NCI-H1694 (cell line): Measurements from ENCODE around the gene CAT.

ENCODE experiments used
- DNase-seq: peaks from one replicate; lab custom pipeline; 2025; lab: John Stamatoyannopoulos, UW

CAT gene

DNA sequence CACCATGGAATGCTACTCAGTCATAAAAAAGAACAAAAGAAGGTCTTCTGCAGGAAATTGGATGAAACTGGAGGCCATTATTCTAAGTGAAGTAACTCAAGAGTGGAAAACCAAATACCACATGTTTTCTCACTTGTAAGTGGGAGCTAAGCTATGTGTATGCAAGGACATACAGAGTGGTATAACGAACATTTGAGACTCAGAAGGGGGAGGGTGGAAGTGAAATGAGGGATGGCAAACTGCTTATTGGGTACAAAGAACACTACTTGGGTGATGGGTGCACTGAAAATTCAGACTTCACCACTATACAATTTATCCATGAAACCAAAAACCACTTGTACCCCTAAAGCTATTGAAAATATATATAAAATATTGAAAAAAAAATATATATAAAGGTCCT is 13.4 kb upstream of the CAT start:
- no peak for DNase-seq

DNA sequence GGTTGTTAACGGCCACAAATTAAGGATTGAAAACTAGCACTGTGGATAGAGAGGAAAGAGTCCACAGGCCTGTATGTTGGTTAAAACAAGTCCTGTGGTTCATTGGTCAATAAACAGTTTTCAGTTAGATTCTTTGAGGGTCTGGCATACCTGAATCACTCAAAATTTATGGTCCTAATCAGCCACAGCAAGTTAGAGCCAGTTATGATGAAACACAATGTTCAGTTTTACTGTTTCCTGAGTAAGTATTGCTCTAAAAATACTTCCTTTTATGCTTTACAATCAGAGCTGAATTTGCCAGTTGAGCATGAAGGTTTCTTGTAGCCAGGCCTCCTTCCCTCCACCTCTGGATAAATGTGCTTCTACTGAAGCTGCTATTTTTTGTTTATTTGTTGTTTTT is 12.9 kb upstream of the CAT start:
- DNase-seq: no peak

DNA sequence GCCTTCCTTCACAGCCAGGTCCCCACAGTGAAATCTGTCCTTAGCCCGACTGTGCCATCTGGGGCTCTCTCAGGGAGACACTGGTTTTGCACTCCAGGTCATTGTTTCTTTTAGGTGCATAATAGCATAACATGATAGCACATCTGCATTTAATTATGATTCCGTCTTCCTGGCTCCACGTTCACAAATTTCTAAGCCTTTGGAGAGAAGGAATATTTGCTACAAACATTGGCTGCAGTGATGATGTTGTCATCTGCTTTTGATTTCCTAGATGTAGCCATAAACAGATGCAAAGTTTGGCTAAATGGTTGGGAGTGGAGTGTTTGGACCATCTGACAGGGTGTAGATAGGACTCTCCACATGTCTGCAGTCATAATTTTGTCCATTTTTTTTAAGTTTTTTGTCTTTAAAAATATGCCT is 12.0 kb upstream of the CAT start:
- DNase-seq: no peak

DNA sequence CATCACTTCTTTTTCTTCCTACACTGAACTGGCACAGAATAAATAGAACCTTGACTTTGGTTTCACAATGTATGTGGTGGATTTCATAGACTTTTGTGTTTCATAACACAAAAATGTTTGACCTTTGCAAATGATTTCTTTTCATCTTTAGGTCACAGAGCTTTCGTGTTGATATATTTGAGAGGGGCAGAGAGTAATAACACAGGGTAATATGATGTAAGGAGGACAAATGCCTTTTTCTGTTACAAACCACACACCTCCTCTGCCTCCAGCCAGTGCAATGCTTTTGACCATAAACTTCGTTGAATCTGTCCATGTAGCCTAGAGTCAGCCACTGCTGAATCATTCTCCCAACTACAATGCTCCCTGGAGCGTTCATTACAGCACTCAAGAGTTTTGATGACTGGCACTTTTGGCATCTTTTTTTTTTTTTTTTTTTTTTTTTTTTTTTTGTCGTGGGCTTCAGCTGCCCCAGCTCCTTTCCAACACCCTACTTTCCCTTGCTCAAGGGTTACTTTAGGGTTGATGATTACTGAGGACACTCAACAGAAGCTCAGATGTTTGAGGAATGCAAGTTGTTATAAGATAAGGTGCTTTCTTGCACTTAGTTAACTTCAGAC is 11.4 kb upstream of the CAT start:
- no peak for DNase-seq

DNA sequence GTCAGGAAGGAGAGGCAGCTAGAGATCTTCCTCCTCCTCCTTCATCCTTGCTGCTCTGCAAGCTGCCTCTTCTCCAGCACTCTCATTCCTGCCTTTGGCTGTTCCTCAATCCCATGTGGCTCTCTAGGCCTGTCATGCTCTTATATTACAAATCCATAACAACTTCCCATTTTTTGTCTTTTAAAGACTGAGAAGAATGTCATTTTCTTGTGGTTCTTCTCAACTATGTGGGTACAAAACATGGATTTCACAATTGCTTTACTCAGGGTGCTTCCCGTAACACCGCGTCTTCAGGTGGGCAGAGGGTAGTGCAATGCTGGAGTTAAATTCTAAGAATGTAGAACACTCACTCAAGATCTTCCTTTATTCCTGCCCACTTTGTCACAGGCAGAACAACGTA is 6.8 kb upstream of the CAT start:
- DNase-seq: no peak

DNA sequence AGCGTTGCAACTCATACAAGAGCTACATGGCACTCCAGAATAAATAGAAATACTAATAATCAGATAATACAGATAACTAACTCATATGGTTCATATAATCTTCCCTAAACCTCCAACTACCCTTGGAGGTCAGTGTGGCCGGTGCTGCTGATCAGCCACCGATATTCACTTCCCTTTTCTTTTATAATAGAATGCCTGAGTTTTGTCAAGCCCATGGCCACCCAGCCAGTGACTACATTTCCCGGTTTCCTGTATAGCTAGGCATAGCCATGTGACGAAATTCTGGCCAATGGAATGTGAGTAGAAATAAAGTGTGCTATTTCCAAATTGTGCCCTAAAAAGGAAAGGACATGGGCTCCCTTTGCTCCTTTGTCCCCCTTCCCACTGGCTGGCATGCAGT is 5.9 kb upstream of the CAT start:
- DNase-seq: no peak

DNA sequence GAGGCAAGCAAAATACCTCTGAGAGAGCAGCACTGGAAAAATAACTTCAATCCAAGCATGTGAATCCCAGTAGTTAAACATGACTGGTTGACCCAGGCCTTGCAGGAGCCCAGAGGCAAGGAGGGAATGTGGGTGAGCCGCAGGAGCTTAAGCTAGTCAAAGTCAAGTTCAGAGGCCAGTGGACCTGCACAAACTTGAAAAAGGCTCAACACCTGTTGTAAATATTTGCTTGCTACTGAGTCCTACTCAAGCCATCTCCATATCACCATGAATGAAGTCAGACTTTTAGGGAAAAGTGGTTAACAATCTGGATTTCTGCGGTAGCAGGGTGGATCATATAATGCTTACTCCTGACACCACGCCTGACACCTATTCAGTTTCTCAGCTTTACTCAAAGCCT is 4.8 kb upstream of the CAT start:
- DNase-seq: no peak

DNA sequence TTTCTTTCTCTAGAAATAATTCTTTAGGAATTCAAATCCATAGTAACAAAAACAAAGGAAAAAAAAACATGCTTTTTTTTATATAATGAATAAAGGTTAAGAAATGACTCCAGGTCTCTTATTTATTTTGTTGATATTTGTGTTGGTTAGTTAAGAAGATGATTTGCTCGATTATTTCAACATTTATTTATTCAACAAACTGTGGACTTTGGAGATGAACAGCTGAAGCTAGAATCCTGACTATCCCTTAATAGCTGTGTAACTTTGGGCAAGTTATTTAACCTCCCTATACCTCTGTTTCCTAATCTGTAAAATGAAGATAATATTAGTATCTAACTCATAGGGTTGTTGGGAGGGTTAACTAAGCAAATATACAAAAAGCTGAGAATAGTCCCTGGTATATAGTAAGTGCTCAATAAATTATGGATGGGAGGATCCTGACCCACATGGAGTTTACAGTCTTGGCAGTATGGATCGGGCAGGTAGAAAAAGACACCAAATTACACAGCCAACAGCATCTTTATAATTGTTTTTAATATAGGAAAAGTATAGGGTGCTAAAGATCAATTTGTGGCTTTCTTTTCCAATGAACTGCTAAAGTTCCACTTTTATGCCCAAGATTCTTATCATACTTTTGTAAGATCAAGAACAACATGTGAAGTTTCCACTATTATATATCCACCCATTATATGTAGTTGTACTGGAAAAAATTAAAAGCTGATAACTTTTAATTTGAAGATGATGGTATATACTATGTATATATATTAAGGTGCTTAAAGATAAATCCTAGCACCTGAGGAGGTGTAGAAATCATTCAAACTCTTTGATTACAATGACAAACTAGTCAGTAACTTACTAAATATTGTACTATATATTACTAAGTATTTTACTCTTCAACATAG is 1.3 kb upstream of the CAT start:
- DNase-seq: no peak

DNA sequence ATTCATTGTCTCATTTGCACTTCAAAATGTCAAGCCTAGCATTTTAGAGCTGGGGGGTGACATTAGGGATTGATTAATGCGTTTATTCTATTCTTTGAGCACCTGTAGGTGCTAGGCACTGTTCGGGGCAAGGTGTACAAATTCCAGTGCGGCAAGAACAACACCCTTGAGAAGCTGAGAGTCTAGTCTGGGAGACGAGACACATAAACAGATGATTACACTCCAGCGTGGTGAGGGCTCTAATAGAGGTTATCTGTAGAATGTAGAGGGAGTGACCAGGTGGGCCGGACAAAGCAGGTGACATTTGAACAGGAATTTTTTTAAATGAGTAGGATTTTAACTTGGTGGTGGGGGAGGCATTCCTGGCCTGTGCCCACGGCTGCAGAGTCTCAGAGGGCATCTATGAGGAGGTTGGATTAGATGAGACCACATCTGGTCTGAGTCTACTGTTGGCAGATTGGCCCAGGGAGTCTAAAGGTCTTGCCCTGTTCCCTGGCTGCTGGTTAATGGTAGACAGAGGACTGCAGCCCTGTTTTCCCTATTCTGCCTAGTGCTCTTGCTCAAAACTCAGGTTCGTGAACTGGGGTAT is 970 bp downstream of the CAT start:
- no peak for DNase-seq

DNA sequence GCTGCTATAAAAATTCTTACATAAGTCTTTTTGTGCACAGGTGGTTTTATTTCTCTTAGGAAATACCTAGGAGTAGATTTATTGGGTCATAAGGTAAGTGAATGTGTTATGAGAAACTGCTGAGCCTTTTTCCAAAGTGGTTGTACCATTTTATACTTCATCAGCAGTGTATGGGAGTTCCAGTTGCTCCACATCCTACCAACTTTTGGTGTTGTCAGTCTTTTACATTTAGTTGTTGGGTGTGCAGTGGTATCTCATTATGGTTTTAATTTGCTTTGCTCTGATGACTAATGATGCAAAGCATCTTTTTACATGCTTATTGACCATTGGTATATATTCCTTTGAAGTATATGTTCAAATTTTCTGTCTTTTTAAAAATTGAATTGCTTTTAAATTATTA is 3.1 kb downstream of the CAT start:
- DNase-seq: no peak

DNA sequence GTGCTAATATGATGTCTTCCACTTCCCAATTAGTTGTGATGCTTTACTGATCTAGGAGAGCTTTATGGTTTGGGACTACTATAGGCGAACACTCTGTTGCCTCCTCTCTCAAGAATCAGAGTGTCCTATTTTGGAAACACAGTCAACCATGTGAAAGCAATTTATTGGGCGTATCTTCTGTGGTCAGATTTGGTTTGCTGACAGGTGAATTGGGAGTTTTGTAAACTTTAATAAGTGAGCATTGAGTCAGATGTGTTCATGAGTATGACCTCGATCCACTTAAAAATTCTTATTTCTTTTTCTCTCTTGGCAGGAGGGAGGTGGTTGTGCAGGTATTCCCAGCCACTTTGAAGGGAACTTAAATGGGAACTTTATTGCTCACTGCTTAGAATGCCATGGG is 4.4 kb downstream of the CAT start:
- no peak for DNase-seq

DNA sequence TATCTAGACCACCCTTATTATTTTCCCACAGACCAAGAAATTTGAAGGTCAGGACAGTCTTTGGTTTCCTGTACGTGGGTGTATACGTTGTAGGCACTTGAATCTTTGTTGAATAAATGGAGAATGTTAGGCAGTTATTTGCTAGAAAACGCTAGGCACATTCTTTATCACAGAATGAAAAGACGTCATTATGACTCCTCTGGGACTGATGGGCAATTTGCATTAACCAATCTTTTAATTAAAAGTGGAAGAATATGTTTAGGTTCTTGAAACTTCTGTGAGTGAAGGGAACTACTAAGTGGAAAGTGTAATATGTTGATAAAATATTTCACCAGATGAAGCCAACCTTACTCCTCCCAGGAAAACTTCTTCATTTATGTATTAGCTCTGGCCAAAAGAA is 5.7 kb downstream of the CAT start:
- no peak for DNase-seq

DNA sequence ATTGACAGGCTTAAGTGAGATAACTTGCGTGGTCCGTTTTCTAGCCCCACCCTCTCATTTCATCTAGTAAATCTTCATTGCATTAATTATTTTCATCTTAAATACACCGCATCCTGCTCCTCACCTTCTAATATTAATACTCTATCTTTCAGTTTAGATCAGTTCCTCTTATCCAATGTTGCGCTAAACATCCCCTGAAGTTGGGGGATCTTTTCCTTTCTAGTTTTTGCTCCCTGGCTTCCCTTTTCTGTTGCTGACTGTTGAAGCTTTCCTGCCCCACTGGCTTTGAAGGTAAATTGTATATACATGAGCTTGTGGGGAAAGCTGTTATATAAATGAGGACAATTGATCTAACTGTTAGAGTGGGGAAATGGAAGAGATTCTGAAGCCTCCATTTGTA is 7.2 kb downstream of the CAT start:
- no peak for DNase-seq

DNA sequence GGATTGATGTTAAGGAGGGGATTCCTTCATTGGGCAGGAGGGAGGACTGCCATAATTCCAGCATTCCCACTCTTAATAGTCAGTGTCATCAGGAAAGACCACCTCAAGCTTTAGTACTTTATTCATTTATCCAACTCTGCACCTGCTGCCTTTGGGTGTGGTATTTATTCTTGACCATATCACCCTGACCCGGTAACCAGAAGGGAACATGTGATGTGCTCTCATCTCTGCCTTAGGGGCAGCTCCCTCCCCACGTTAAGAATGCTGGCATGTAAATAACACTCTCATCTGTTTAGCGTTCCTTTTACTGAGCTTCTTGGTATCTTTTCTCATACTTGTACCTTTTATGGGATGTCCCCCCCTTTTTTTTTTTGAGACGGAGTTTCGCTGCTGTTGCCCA is 7.7 kb downstream of the CAT start:
- no peak for DNase-seq

DNA sequence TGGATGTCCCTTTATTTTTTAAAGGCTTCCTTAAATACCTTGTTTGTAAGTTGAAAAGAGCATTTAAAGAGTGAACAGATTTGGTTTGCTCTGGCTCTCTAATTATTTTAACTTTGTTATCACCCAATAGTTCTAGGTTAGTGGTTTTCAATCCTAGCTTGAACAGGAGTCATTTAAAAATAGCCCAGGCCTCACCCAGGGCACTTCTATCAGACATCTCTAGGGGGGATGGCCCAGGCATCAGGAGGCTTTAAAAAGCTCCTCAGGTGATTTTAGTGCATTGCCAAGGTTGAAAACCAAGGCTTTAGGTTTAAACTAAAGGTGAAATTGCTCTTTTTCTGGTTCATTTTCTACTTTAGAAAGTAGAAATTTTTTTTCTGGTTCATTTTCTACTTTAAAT is 8.3 kb downstream of the CAT start:
- no peak for DNase-seq

DNA sequence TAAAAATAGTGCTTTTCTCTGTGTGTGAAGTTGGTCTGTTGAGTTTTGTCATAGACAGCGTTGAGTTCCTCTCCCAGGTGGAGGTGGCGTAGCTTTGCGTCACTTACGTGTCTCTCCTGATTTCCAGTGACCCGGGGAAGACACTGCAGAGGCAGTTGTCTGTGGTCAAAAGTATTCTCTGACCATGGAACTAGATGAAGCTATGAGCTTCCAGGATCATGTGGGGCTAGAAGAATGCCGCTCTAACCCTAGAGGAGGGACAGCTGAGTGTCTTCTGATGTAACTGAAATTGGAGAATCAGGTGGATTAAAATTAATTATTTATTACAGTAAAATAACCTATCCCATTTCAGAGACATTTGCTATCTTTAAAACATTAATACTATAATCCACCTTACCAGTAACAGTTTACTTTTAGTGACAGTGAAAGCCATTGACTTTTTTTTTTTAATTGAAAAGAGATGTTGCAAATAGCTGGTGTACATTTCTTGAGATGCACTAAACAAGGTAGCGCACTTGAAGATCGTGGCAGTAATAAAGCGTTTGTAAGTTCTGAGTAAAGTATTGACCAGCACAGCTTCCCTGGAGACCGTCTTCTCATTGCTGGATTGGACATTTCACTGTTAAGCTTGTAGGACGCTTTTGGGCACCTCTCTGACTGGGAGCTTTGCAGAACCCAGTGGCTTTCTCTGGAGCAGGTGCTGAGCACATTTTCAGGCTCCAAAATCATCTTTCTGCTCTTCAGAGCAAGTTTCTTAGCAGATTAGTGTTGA is 9.7 kb downstream of the CAT start:
- DNase-seq: no peak

DNA sequence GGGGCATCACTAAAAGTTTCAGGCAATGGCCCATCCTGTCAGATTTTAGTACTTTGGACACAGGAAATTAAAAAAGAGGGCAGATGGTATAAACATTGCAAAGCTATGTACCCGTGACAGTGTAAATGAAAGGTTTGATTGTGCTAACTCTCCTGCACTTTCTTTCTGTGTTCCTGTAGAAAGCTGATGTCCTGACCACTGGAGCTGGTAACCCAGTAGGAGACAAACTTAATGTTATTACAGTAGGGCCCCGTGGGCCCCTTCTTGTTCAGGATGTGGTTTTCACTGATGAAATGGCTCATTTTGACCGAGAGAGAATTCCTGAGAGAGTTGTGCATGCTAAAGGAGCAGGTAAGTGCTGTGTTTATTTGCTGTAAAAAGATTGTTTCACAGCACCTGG is 10.3 kb downstream of the CAT start:
- DNase-seq: no peak

DNA sequence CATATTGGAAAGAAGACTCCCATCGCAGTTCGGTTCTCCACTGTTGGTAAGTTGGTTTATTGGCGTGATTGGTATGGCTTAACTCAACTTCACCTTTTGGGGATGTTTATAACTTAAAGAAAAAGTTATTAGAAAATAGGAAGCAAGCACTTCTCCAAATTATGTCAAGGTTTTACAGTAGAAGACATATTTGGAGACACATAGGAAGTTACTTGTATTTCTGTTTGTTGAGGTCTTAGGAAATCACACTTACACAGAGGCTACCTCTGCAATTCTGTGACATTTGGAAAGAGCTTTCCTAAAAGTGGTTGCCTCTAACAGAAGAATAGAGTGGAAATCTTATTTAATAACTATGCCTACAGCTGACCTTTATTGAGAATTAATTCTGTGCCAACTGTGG is 12.3 kb downstream of the CAT start:
- no peak for DNase-seq

DNA sequence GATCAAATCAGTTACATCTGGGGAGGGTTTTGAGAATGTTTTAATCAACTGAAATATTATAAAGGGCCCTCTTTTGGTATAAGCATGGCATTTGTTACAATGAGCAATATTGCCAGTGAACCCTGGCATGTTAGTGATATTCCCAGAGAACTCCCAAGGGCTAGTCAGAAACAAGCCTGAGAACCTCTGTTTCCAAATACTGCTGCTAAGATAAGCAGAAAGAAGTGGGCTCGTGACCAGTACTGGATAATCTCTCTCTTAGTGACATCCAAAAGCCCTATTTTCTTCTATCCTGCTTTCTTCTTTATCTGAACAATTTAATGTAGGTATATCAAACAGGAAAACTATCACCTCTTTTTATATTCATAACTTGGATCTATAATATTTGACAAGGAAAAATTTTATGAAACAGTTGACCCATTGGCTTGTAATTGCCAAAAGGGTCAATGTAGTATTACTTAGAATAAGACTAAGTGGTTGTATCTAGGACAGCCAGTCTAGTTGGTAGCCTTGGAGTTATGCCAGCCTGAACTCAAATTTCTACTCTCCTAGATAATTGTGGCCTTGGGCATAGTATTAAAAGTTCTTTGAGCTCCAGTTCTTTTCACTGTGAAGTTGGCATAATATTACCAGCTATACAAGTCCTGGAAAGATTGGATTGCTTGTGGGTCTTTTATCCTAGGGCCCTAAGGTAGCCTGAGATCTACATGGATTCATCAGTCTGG is 15.7 kb downstream of the CAT start:
- DNase-seq: no peak

DNA sequence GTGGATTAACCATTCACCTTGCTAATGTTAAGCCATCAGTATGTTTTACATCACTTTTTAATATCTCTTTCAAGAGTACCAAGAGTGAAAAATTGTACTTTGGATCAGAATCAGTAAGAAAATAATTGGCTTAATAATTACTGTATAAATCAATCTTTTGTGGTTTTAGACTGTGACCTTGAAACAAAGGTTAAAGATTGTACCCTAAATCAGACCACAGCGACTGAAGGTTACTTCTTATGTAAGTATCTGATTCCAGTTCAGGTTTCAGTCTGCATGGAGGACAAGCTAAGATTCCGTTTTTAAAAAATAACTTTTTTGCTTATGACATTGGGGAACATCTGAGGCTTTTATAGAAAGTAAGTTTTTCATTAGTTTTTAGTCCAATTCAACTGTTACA is 18.9 kb downstream of the CAT start:
- no peak for DNase-seq

DNA sequence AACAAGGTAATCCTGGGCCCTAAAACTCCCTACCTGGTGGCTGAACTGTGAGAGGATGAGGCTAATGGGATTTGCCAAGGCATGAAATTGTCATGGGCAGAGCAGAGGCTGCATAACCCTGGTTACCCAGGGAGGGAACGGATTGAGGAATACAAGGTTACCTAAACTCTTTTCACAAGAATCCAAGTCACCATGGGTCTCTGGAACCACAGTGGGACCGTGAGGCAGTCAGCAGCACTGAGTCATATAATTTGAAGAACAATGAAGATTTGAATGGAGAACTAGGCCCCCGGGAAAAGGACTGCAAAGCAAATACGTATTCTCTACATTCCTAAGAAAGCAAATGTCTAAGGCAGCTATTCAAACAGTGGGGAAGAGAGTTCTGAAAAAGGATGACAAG is 19.8 kb downstream of the CAT start:
- DNase-seq: no peak
